Epithelial cell of prostate (primary cell): ENCODE results near the gene TTLL6.

Experiments used
- DNase-seq: peaks from one replicate; pipeline ENCODE4 v3.0.0-alpha.2; 2011; ENCODE audit warnings: low read depth, low spot score
- H3K27ac ChIP-seq: fragments of 450-650 bp; 2 replicates; pipeline ENCODE4 v1.5.1; 2017; ENCODE audit warnings: mild to moderate bottlenecking

Gene TTLL6

DNA sequence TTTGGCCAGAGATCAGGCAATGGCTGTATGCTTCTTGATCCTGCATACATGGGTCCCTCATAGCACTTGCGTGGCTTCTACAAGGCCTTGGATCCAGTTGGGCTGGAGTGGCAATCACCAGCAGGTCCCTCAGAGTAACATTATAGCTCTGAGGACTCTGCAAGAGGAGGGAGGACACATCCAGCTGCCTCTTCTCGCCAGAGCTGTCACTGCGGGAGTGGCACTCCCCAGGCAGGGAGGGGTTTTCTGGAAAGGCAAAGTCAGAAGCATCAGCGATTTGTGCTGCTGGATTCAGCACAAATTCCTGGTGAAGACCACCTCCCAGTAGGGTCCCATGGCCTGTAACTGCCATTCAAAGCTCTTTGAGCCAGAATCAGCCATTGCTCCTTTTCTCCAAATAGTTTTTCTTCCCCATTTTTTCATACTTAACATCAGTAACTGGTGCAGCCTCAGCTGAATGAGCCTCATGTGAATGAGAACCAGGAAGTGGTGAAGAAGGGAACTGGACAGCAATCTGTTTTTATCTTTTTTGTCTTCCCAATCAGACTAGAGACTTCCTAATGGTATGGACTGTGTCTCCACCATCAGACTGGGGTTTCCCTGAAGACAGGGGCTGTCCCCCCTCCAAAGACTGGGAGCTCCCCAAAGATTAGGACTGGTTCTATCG is 47.9 kb downstream of the TTLL6 start:
- no peak for DNase-seq
- no peak overlapping the region for H3K27ac ChIP-seq

GRCh38 chr17:48767263-48767774 is 49.7 kb downstream of the TTLL6 start:
- no peak overlapping the region for H3K27ac ChIP-seq
- no peak for DNase-seq

DNA sequence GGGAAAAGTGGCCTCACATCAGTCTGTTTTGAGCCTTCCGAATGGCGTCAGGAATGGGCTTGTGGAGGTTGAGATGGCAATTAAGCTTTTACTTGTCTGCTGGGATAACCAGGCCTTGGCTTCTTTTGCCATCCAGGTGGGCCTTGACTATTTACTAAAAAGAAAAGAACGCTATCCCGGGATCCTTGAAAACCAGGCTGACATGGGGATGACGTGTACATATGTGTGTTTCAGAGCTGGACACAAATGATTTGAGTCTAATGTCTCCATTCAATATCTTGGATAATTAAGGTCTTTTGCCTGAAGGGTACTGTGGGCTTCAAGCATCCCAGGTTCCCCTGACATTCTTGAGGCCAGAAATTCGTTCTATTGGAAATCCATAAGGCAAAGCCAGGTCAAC is 55.9 kb downstream of the TTLL6 start:
- no peak for DNase-seq
- H3K27ac ChIP-seq: no peak overlapping the region

- H3K27ac ChIP-seq: no peak overlapping the region
- no peak for DNase-seq
Observed at GRCh38 chr17:48760411-48760810, 56.6 kb downstream of the TTLL6 start.

DNA sequence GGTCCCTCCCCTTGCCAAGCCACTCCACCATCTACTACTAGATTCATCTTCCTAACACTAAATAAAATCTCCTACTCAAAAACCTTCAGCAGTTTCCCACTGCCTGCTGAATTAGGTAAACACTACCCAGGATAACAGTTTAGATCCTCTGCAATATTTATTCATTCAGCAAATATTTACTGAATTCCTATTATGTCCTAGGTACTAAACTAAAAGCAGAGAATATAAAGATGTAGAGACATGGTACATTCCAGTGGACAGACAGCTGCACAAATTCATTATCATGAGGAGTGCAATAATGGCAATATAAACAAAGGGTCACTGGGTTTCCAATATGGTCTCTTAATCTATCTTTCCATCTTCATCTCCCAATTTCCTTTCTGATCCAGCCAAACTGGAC is 57.7 kb downstream of the TTLL6 start:
- no peak for DNase-seq
- H3K27ac ChIP-seq: no peak overlapping the region

- DNase-seq: no peak
Observed at GRCh38 chr17:48757524-48757961, 59.5 kb downstream of the TTLL6 start.

GRCh38 chr17:48756830-48757251 is 60.2 kb downstream of the TTLL6 start:
- H3K27ac ChIP-seq: no peak overlapping the region
- DNase-seq: no peak

More at GRCh38 chr17:48757524-48757961, 59.5 kb downstream of the TTLL6 start:
- H3K27ac ChIP-seq: no peak overlapping the region

DNA sequence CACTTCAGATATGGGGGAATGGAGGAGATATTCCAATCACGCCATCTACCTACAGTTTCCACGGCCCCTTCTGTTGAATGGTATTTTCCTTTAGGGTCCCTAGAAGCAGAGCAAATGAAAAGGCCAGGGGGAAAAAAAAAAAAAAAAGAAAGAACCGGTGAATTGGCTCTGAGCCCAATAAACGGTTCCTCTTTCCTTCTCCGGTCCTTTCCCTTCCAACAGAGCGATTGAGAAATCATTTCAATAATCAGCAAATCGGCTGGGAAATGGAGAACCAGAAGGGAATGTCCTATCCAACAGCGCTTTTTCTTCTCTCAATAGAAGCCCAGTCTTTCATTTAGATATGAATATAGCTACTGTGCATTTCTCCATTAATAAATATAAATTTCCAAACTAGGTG is 61.7 kb downstream of the TTLL6 start:
- no peak for DNase-seq

GRCh38 chr17:48754500-48755261 is 62.3 kb downstream of the TTLL6 start:
- DNase-seq: no peak

More for the DNA sequence above, 61.7 kb downstream of the TTLL6 start:
- no peak overlapping the region for H3K27ac ChIP-seq

DNA sequence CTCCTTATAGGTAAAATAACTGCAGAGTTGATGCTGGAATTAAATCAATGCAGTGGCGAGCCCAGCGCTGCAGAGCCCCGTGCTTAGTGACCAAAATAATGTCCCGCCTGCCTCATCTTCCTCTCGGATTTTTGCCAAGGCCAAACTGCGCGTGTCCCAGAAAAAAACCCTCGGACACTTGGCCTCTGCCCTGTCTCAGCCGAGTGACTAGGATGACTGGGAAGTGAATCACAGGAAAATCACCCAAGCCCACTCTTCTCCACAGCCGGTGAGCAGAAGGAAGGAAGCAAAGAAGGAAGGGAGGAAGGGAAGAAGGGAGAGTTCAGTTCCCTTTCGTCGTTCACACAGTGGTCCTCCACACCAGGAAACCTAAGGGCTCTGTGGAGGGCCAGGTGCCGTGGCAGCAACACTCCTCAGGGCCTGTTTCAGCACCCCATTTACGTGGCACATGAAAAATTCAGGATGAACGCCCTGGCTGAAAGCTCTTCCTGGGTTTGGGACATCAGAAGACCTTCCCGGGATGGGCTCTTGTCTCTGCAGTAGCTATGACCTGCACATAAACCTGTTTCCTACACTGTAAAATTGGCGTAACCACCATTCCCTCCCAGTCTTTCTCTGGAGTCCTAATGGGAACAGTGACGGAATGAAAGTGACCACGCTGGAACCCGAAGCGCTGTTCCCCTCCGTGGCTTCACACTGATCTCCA is 63.1 kb downstream of the TTLL6 start:
- DNase-seq: no peak
- peak overlapping the region; percentile 47 for H3K27ac ChIP-seq

More at GRCh38 chr17:48754500-48755261, 62.3 kb downstream of the TTLL6 start:
- no peak overlapping the region for H3K27ac ChIP-seq

GRCh38 chr17:48752399-48753288 is 64.4 kb downstream of the TTLL6 start:
- no peak for DNase-seq
- H3K27ac ChIP-seq: peak overlapping the region; percentile 47

GRCh38 chr17:48751733-48752398 is 65.2 kb downstream of the TTLL6 start:
- DNase-seq: no peak
- H3K27ac ChIP-seq: peak overlapping the region; percentile 47

- no peak for DNase-seq
- no peak overlapping the region for H3K27ac ChIP-seq
Observed at GRCh38 chr17:48751172-48751571, 65.9 kb downstream of the TTLL6 start.

GRCh38 chr17:48749621-48750553 is 67.1 kb downstream of the TTLL6 start:
- no peak for DNase-seq
- no peak overlapping the region for H3K27ac ChIP-seq

- no peak for DNase-seq
- H3K27ac ChIP-seq: no peak overlapping the region
Observed at GRCh38 chr17:48748718-48749566, 68.1 kb downstream of the TTLL6 start.

DNA sequence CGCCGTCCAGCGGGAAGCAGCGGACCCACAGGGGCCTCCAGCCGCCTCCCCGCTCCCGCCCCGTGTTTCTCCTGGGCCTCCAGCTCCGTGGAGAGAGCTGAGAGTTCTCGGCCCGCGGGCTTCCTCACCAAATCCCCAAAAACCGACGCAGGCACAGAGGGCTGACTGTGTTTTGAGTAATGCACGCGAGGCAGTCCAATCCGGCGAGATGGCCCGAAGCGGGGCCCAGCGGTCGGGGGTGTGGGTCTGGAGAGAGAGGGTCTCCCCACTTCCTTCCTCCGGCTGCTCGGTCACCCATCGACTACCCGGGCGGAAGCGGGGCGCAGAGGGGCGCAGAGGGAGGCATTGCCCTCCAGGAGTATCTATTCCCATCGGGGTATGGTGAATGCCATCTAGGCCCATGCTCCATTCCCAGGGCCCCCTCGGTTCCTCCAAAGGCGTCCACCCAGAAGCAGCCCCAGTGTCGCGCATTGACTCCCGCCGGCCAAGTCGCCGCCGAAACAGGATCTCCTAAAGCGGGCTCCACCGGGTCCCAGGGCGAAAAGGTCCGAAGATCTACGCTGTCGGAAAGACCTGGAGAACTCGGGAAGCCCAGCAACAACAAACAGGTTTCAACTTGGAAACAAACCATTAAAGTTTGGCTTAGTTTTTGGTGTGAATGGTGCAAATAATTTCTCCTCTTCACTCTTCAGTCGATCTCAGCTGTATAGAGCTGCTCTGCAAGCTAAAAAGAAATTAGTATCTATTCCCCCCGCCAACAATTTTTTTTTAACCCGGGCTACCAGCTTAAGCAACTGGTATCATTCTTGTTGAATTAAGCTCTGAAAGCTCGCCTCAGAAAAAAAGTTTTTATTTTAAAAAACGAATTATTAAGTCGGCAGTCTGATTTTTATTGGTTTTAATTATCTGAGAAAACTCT is 69.3 kb downstream of the TTLL6 start:
- H3K27ac ChIP-seq: peak overlapping the region; percentile 22
- DNase-seq: no peak
